Measurements from ENCODE around the gene HS3ST6.
"Not testable (repeated sequence)": the region's sequence is repeated elsewhere in the genome, so short reads cannot be mapped to it uniquely, and the experiment has no call there.

HS3ST6 gene

DNA sequence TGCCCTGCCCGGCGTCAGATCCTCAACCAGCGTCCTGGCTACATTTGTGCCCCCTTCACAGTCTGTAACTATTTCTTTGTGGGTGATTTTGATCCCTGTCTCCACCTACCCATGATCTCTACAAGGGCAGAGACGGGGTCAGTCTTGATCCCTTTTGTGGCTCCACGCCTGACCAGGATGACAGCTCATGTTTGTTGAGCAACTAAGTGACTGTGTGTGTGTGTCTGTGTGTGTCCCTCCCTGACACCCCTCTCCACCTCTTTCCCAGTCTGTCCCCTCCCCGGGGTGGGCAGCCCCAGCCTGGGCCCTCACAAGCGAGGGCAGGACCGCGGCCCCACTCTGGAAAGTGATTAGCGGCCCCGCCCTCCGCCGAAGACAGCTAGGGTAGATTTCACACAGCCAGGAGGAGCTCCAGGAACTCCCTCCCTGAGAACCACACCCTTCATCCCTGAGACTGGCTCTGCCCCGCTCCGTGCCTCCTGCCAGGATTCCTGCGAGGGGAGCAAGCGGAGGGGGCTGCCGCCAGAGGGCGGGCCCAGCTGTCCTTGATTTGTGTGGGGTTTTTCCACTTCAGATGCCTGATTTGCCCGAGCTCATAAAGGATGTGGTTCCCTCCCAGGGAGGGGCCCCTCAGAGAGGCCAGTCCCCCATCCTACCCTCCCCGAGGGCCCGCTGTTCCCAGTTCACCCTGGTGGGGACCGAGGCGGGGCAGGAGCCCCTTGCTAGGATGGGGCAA lies 5.3 kb upstream of the HS3ST6 start:
- peak overlapping the region; percentile 55 for H4K8ac ChIP-seq (ENCODE audit: low read length)
- no peak overlapping the region for H2BK120ac ChIP-seq (ENCODE audit: low read depth, low read length)
- peak overlapping the region in 1 of 2 experiments; percentile 49 for H3K18ac ChIP-seq (ENCODE audit: low read depth in 1 of 2, low read length in 2 of 2)
- H2AFZ ChIP-seq (ENCODE audit: low read depth, low read length), result peak overlapping the region; percentile 21
- H2BK5ac ChIP-seq (ENCODE audit: low read depth, low read length, poor library complexity, severe bottlenecking), result no peak overlapping the region
- H2BK12ac ChIP-seq (ENCODE audit: low read length in 2 of 2), result peak overlapping the region in 1 of 2 experiments; percentile 6
- peaks cover 56 to 61% of the 10 kb centered on the region in 2 experiments for H3K27me3 ChIP-seq (ENCODE audit: control insufficient read depth in 1 of 2, insufficient read depth in 1 of 2, low read length in 2 of 2)
- peak; percentile 62 for DNase-seq
- H2AK5ac ChIP-seq (ENCODE audit: low read length, severe bottlenecking), result no peak overlapping the region
- H3K27ac ChIP-seq (ENCODE audit: low read length, poor library complexity, severe bottlenecking), result no peak overlapping the region
- H3K9ac ChIP-seq (ENCODE audit: low read length), result no peak overlapping the region
- no peak overlapping the region for H4K91ac ChIP-seq (ENCODE audit: low read length)
- H3K79me1 ChIP-seq (replicated peaks; ENCODE audit: low read length, poor library complexity, severe bottlenecking), result no peaks in the 10 kb centered on the region
- 17% methylated on average over 21 of the region's 24 CpGs for WGBS
- no peaks in the 10 kb centered on the region for H3K9me3 ChIP-seq (ENCODE audit: control insufficient read depth, low read length)
- no peaks in the 10 kb centered on the region for H3K36me3 ChIP-seq (ENCODE audit: control insufficient read depth in 1 of 2, insufficient read depth in 2 of 2, low read depth in 1 of 2, low read length in 2 of 2)
- peak overlapping the region in 1 of 2 experiments; percentile 11 for H3K4ac ChIP-seq (ENCODE audit: low read depth in 1 of 2, low read length in 2 of 2)
- no peak overlapping the region for H2BK15ac ChIP-seq (ENCODE audit: low read depth, poor library complexity, severe bottlenecking)
- no peak overlapping the region for H3K4me3 ChIP-seq (ENCODE audit: insufficient read depth in 1 of 2, low read depth in 1 of 2, low read length in 2 of 2)
- no peak overlapping the region for H3K23ac ChIP-seq (ENCODE audit: low read length in 2 of 2)
- peaks cover 18% of the 10 kb centered on the region for H3K4me1 ChIP-seq (ENCODE audit: control insufficient read depth, insufficient read depth, low read depth, low read length)
- H3K4me2 ChIP-seq (ENCODE audit: low read length, poor library complexity, severe bottlenecking), result no peak overlapping the region
- no peak overlapping the region for H3K14ac ChIP-seq (ENCODE audit: low read length in 2 of 2)

- Histone ChIP-seq H4K91ac (ENCODE audit: low read length) (no peak overlapping the region), H2BK5ac (ENCODE audit: low read depth, low read length, poor library complexity, severe bottlenecking) (no peak overlapping the region), H2AK5ac (ENCODE audit: low read length, severe bottlenecking) (no peak overlapping the region), H2AFZ (ENCODE audit: low read depth, low read length) (no peak overlapping the region), H3K79me1 (replicated peaks; ENCODE audit: low read length, poor library complexity, severe bottlenecking) (no peaks in the 10 kb centered on the region), H3K4me2 (ENCODE audit: low read length, poor library complexity, severe bottlenecking) (no peak overlapping the region), H2BK12ac (ENCODE audit: low read length in 2 of 2) (no peak overlapping the region), H3K4me1 (ENCODE audit: control insufficient read depth, insufficient read depth, low read depth, low read length) (peaks cover 23% of the 10 kb centered on the region), H3K9ac (ENCODE audit: low read length) (no peak overlapping the region), H3K23ac (ENCODE audit: low read length in 2 of 2) (no peak overlapping the region), H3K36me3 (ENCODE audit: control insufficient read depth in 1 of 2, insufficient read depth in 2 of 2, low read depth in 1 of 2, low read length in 2 of 2) (no peaks in the 10 kb centered on the region), H3K4ac (ENCODE audit: low read depth in 1 of 2, low read length in 2 of 2) (no peak overlapping the region), H3K4me3 (ENCODE audit: insufficient read depth in 1 of 2, low read depth in 1 of 2, low read length in 2 of 2) (no peak overlapping the region), H3K9me3 (ENCODE audit: control insufficient read depth, low read length) (no peaks in the 10 kb centered on the region), H3K27me3 (ENCODE audit: control insufficient read depth in 1 of 2, insufficient read depth in 1 of 2, low read length in 2 of 2) (peaks cover 61 to 65% of the 10 kb centered on the region in 2 experiments), H3K14ac (ENCODE audit: low read length in 2 of 2) (no peak overlapping the region), H2BK120ac (ENCODE audit: low read depth, low read length) (no peak overlapping the region), H2BK15ac (ENCODE audit: low read depth, poor library complexity, severe bottlenecking) (no peak overlapping the region), H4K8ac (ENCODE audit: low read length) (no peak overlapping the region), H3K27ac (ENCODE audit: low read length, poor library complexity, severe bottlenecking) (no peak overlapping the region), H3K18ac (ENCODE audit: low read depth in 1 of 2, low read length in 2 of 2) (no peak overlapping the region)
- DNase-seq, result no peak
- WGBS, result 82% methylated on average over 8 of the region's 8 CpGs
These were observed 4.1 kb upstream of the HS3ST6 start for GRCh38 chr16:1922357-1922756.

DNA sequence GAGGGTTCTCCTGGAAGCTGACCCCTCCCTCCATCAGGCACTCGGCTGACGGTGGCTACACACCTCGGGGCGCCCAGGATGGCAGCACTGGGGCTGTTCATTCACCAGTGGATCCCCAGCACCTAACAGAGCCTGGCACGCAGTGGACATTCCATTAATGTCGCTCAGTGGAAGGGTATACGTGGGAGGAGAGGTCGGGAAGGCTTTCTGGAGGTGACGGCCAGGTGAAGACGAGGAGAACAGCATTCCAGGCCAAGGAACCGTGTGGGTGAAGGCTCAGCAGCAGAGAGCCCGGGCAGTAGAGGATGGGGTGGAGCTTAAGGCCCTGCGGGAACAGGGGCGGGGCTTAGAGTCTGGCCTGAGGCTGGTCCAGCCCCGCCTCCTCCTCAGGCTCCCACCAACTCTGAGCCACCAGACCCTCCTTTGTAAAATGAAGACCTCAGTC lies 2.5 kb upstream of the HS3ST6 start:
- Histone ChIP-seq H3K36me3 (ENCODE audit: control insufficient read depth in 1 of 2, insufficient read depth in 2 of 2, low read depth in 1 of 2, low read length in 2 of 2) (no peaks in the 10 kb centered on the region), H3K4me1 (ENCODE audit: control insufficient read depth, insufficient read depth, low read depth, low read length) (peaks cover 18% of the 10 kb centered on the region), H3K27ac (ENCODE audit: low read length, poor library complexity, severe bottlenecking) (no peak overlapping the region), H3K9ac (ENCODE audit: low read length) (no peak overlapping the region), H3K4ac (ENCODE audit: low read depth in 1 of 2, low read length in 2 of 2) (no peak overlapping the region), H3K14ac (ENCODE audit: low read length in 2 of 2) (no peak overlapping the region), H2AFZ (ENCODE audit: low read depth, low read length) (no peak overlapping the region), H4K91ac (ENCODE audit: low read length) (no peak overlapping the region), H2AK5ac (ENCODE audit: low read length, severe bottlenecking) (no peak overlapping the region), H3K27me3 (ENCODE audit: control insufficient read depth in 1 of 2, insufficient read depth in 1 of 2, low read length in 2 of 2) (peaks cover 77 to 82% of the 10 kb centered on the region in 2 experiments), H2BK120ac (ENCODE audit: low read depth, low read length) (no peak overlapping the region), H2BK12ac (ENCODE audit: low read length in 2 of 2) (no peak overlapping the region), H3K4me3 (ENCODE audit: insufficient read depth in 1 of 2, low read depth in 1 of 2, low read length in 2 of 2) (no peak overlapping the region), H3K23ac (ENCODE audit: low read length in 2 of 2) (no peak overlapping the region), H4K8ac (ENCODE audit: low read length) (no peak overlapping the region), H3K4me2 (ENCODE audit: low read length, poor library complexity, severe bottlenecking) (no peak overlapping the region), H3K18ac (ENCODE audit: low read depth in 1 of 2, low read length in 2 of 2) (no peak overlapping the region), H3K79me1 (replicated peaks; ENCODE audit: low read length, poor library complexity, severe bottlenecking) (no peaks in the 10 kb centered on the region), H3K9me3 (ENCODE audit: control insufficient read depth, low read length) (no peaks in the 10 kb centered on the region), H2BK5ac (ENCODE audit: low read depth, low read length, poor library complexity, severe bottlenecking) (no peak overlapping the region), H2BK15ac (ENCODE audit: low read depth, poor library complexity, severe bottlenecking) (no peak overlapping the region)
- WGBS, result 12% methylated on average over 12 of the region's 15 CpGs
- DNase-seq, result peak; percentile 28

GRCh38 chr16:1920122-1920521 lies 1.9 kb upstream of the HS3ST6 start:
- H3K18ac ChIP-seq (ENCODE audit: low read depth in 1 of 2, low read length in 2 of 2); H2AFZ ChIP-seq (ENCODE audit: low read depth, low read length); H2BK5ac ChIP-seq (ENCODE audit: low read depth, low read length, poor library complexity, severe bottlenecking); H3K27ac ChIP-seq (ENCODE audit: low read length, poor library complexity, severe bottlenecking); H3K9ac ChIP-seq (ENCODE audit: low read length); H2BK12ac ChIP-seq (ENCODE audit: low read length in 2 of 2); H4K91ac ChIP-seq (ENCODE audit: low read length); H3K4ac ChIP-seq (ENCODE audit: low read depth in 1 of 2, low read length in 2 of 2); H2BK15ac ChIP-seq (ENCODE audit: low read depth, poor library complexity, severe bottlenecking); H3K79me1 ChIP-seq (replicated peaks; ENCODE audit: low read length, poor library complexity, severe bottlenecking); H2BK120ac ChIP-seq (ENCODE audit: low read depth, low read length); H3K9me3 ChIP-seq (ENCODE audit: control insufficient read depth, low read length); H3K4me2 ChIP-seq (ENCODE audit: low read length, poor library complexity, severe bottlenecking); DNase-seq; H3K4me3 ChIP-seq (ENCODE audit: insufficient read depth in 1 of 2, low read depth in 1 of 2, low read length in 2 of 2); H3K36me3 ChIP-seq (ENCODE audit: control insufficient read depth in 1 of 2, insufficient read depth in 2 of 2, low read depth in 1 of 2, low read length in 2 of 2); H4K8ac ChIP-seq (ENCODE audit: low read length); H3K14ac ChIP-seq (ENCODE audit: low read length in 2 of 2); H3K23ac ChIP-seq (ENCODE audit: low read length in 2 of 2); H2AK5ac ChIP-seq (ENCODE audit: low read length, severe bottlenecking): not testable (repeated sequence)
- peaks cover 18% of the 10 kb centered on the region for H3K4me1 ChIP-seq (ENCODE audit: control insufficient read depth, insufficient read depth, low read depth, low read length)
- H3K27me3 ChIP-seq (ENCODE audit: control insufficient read depth in 1 of 2, insufficient read depth in 1 of 2, low read length in 2 of 2), result peaks cover 83 to 88% of the 10 kb centered on the region in 2 experiments
- 75% methylated on average over 21 of the region's 21 CpGs for WGBS
